ENCODE data around the gene BTBD19. TPM values are rescaled to one million over a fixed set of nuclear protein-coding genes. Genes with fewer than 3 reads are reported as not detected.

Gene BTBD19
- total RNA-seq, 1 experiment from 2014 or later = 0.75 TPM

- Histone ChIP-seq H3K79me2 (ENCODE audit: low read length) (no peaks in the 10 kb centered on the region), H2AFZ (ENCODE audit: low read length) (no peak overlapping the region), H3K9ac (ENCODE audit: low read length) (no peak overlapping the region), H4K20me1 (ENCODE audit: insufficient read depth, low read depth, low read length) (no peaks in the 10 kb centered on the region), H3K27me3 (ENCODE audit: low read length) (no peaks in the 10 kb centered on the region), H3K27ac (ENCODE audit: low read length) (no peak overlapping the region), H3K4me2 (ENCODE audit: low read depth, low read length, poor library complexity, severe bottlenecking) (no peak overlapping the region), H3K36me3 (ENCODE audit: insufficient read depth, low read length) (peaks cover 4% of the 10 kb centered on the region; the same call in 1 of the 2 replicates), H3K9me3 (ENCODE audit: low read length) (no peaks in the 10 kb centered on the region), H3K9me2 (replicated peaks; ENCODE audit: insufficient read depth, low read length) (no peaks in the 10 kb centered on the region), H3K4me1 (ENCODE audit: low read length) (peaks cover 16% of the 10 kb centered on the region), H3K4me3 (ENCODE audit: low read length) (no peak overlapping the region)
- no peak for DNase-seq
Observed at GRCh38 chr1:44862829-44863401, 54.6 kb downstream of the BTBD19 start.

Small RNA genes lying within 50 kb of the gene (small RNA-seq; reads per million reads assigned to genes)
- gene AL136380.1 = not detected
- gene SNORD38A = 257 reads per million, percentile 99 among the genes with 10 or more reads in this experiment
- not detected for gene SNORD38B
- gene SNORD46 = 887 reads per million, percentile 100 among the genes with 10 or more reads in this experiment
- not detected for gene SNORD55

Other genes with a start within 250 kb of the BTBD19 start
- gene TMEM53, start 134.0 kb upstream of the BTBD19 start, total RNA-seq (2014; rRNA removed; shearing (Covaris generic); ENCODE audit: low replicate concordance) = 10.7 and 13.9 TPM in 2 replicates
- gene ARMH1, start 133.8 kb upstream of the BTBD19 start, total RNA-seq (2014; rRNA removed; shearing (Covaris generic); ENCODE audit: low replicate concordance) = 5.4 and 7.7 TPM in 2 replicates
- gene RNU5D-1, start 77.4 kb upstream of the BTBD19 start, total RNA-seq (2014; rRNA removed; shearing (Covaris generic); ENCODE audit: low replicate concordance) = not detected in 2 replicates
- 26.7 and 33.9 TPM in 2 replicates for gene KIF2C, start 68.7 kb upstream of the BTBD19 start, total RNA-seq (2014; rRNA removed; shearing (Covaris generic); ENCODE audit: low replicate concordance)
- 3,372 and 3,624 TPM in 2 replicates for gene RPS8, start 33.0 kb upstream of the BTBD19 start, total RNA-seq (2014; rRNA removed; shearing (Covaris generic); ENCODE audit: low replicate concordance)
- 1.0 and 1.3 TPM in 2 replicates for gene BEST4, start 20.4 kb upstream of the BTBD19 start, total RNA-seq (2014; rRNA removed; shearing (Covaris generic); ENCODE audit: low replicate concordance)
- gene PLK3, start 8.1 kb upstream of the BTBD19 start, total RNA-seq (2014; rRNA removed; shearing (Covaris generic); ENCODE audit: low replicate concordance) = 11.8 and 18.2 TPM in 2 replicates
- not detected in 2 replicates for gene DYNLT4, start 1.2 kb upstream of the BTBD19 start, total RNA-seq (2014; rRNA removed; shearing (Covaris generic); ENCODE audit: low replicate concordance)
- gene PTCH2, start 34.7 kb downstream of the BTBD19 start, total RNA-seq (2014; rRNA removed; shearing (Covaris generic); ENCODE audit: low replicate concordance) = 0.04 and 0.43 TPM in 2 replicates
- 22.4 and 25.0 TPM in 2 replicates for gene EIF2B3, start 178.1 kb downstream of the BTBD19 start, total RNA-seq (2014; rRNA removed; shearing (Covaris generic); ENCODE audit: low replicate concordance)
- 6.9 and 8.8 TPM in 2 replicates for gene HECTD3, start 202.8 kb downstream of the BTBD19 start, total RNA-seq (2014; rRNA removed; shearing (Covaris generic); ENCODE audit: low replicate concordance)
- gene UROD, start 203.7 kb downstream of the BTBD19 start, total RNA-seq (2014; rRNA removed; shearing (Covaris generic); ENCODE audit: low replicate concordance) = 99.1 and 127 TPM in 2 replicates

Measured in Karpas-422 (cell line).